Sigmoid colon (tissue), 7 donors: Measurements from ENCODE around the gene SELENOF. TPM values are rescaled to one million over a fixed set of nuclear protein-coding genes. Genes with fewer than 3 reads are reported as not detected.
A peak's percentile ranks its signal among the peaks of the same experiment; 100 is the strongest.

Source experiments
- DNase-seq: peaks from one replicate; pipeline ENCODE4 v3.0.0-alpha.2; 2019
- H3K27ac ChIP-seq, 4 donors: fragments of 200-600 bp; sonication (generic); one replicate each; pipeline ENCODE4 v1.5.1; 2016 to 2019; ENCODE audit warnings: mild to moderate bottlenecking in 1 of 4
- H3K27me3 ChIP-seq, 3 donors: fragments of 200-600 bp; sonication (generic); one replicate each; pipeline ENCODE4 v1.5.1; 2019; ENCODE audit warnings: mild to moderate bottlenecking in 1 of 3
- H3K36me3 ChIP-seq, 4 donors: fragments of 200-600 bp; sonication (generic); one replicate each; pipeline ENCODE4 v1.5.1; 2016 to 2019
- H3K4me1 ChIP-seq, 4 donors: fragments of 200-600 bp; sonication (generic); one replicate each; pipeline ENCODE4 v1.5.1; 2017 to 2019
- H3K4me3 ChIP-seq, 4 donors: fragments of 200-600 bp; sonication (generic); one replicate each; pipeline ENCODE4 v1.5.1; 2017 to 2019; ENCODE audit warnings: mild to moderate bottlenecking in 2 of 4, moderate library complexity in 1 of 4
- H3K9me3 ChIP-seq, 4 donors: fragments of 200-600 bp in 3 of 4; sonication (generic) in 3 of 4; one replicate each; pipeline versions ENCODE4 v1.5.1 to v1.6.1; 2013 to 2019
- CTCF ChIP-seq, 4 experiments: fragments of 450-650 bp in 3 of 4; fragments of 200-600 bp in 1 of 4; IDR thresholded peaks; one replicate each; pipeline ENCODE4 v1.5.1; 2016 to 2019; ENCODE audit warnings: antibody characterized with exemption in 4 of 4, mild to moderate bottlenecking in 3 of 4, moderate library complexity in 2 of 4
- EP300 ChIP-seq, 4 donors: sonication (generic); formaldehyde crosslinking; IDR thresholded peaks; one replicate each; pipeline ENCODE4 v1.6.1; 2017; ENCODE audit warnings: antibody characterized with exemption in 4 of 4
- POLR2A ChIP-seq, 2 donors: fragments of 450-650 bp; IDR thresholded peaks; one replicate each; pipeline ENCODE4 v1.6.1; 2016; ENCODE audit warnings: antibody characterized with exemption in 2 of 2, mild to moderate bottlenecking in 2 of 2, moderate library complexity in 2 of 2
- POLR2AphosphoS5 ChIP-seq, 4 donors: sonication (generic); formaldehyde crosslinking; IDR thresholded peaks; one replicate each; pipeline ENCODE4 v1.6.1; 2017; ENCODE audit warnings: antibody characterized with exemption in 4 of 4
- WGBS, 2 donors: extraction: QIAGEN DNeasy Blood & Tissue Kit; methylation state at CpG; one replicate each; pipeline ENCODE4 v1.1.7; 2013; 5-methylcytosine and 5-hydroxymethylcytosine counted together
- intact Hi-C: fragments of 100-400 bp; cut with DNase I; formaldehyde crosslinking; loops from one replicate; pipeline ENCODE4 v1.15.1; 2023
- polyA plus RNA-seq, 3 donors: library from polyadenylated mRNA; stranded (reverse); fragments of 200-250 nt; gene quantifications; one replicate each; pipeline ENCODE4 v1.2.3, GENCODE V29; 2013
- total RNA-seq, 4 donors: library from RNA; depleted of rRNA; stranded (reverse); fragments of >200 nt; gene quantifications; one replicate each; pipeline ENCODE4 v1.1.0, GENCODE V29; 2016
- donor health status: healthy with polysubstance abuse.
- donor health status: Bipolar disorder and iron deficiency.
- donor health status: healthy.

The SELENOF gene
- total and polyA plus RNA-seq, 7 donors: 66.7 to 128 (median 77.0) TPM

DNA sequence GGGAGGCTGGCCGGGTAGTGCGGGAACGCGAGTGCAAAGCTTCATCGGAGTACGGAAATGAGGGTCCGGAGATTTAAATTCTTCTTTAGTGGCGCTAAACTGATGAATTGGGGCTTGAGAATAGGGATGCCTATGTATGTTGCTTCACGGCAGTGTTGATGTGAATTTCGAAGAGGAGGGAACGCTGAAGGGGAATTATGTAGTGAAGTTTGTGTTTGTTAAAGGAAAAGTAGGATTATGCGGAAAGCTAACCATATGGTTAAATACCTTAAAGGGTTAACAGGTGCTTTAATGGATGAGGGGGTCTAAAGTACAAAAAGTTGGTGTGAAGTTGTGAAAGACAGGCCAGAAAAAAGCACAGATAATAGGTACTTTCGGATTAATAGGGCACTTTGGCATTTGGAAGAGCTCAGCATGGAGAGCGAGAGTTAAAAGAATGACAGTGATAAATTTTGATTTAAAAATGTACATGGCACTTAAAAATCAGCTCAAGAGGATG, 1.9 kb upstream of the SELENOF start:
- H3K9me3 ChIP-seq: no peaks in the 10 kb centered on the region
- TF ChIP-seq POLR2AphosphoS5 (IDR thresholded peaks at IDR 0.05) (no peak), POLR2A (IDR thresholded peaks at IDR 0.05) (peak in 1 of 2 donors; percentile 15), EP300 (IDR thresholded peaks at IDR 0.05) (no peak), CTCF (IDR thresholded peaks at IDR 0.05) (no peak)
- intact Hi-C loops: loop anchor here (5.0 to 10.0 kb wide), 3 partner anchors 211 to 1769 kb away; partner anchors contain the start of genes PKN2 and SH3GLB1
- H3K36me3 ChIP-seq: no peaks in the 10 kb centered on the region
- peak overlapping the region; percentile 78 to 98 (median 87) for H3K4me3 ChIP-seq
- WGBS, 2 donors: 5 to 8% methylated on average over 14 of the region's 14 CpGs
- no peaks in the 10 kb centered on the region for H3K27me3 ChIP-seq
- no peak for DNase-seq
- H3K27ac ChIP-seq: peak overlapping the region; percentile 89 to 94 (median 91)
- H3K4me1 ChIP-seq: peaks cover 0 to 33% (median 19%) of the 10 kb centered on the region in 4 donors

GRCh38 chr1:86914998-86915736, 1.2 kb upstream of the SELENOF start:
- 0% methylated on average over 43 of the region's 43 CpGs for WGBS, 2 donors
- no peaks in the 10 kb centered on the region for H3K9me3 ChIP-seq
- H3K27me3 ChIP-seq: no peaks in the 10 kb centered on the region
- peak overlapping the region; percentile 89 to 94 (median 91) for H3K27ac ChIP-seq
- TF ChIP-seq POLR2A (IDR thresholded peaks at IDR 0.05) (no peak), POLR2AphosphoS5 (IDR thresholded peaks at IDR 0.05) (peak; percentile 41 to 82 (median 55))
- DNase-seq: peak; percentile 79
- H3K4me3 ChIP-seq: peak overlapping the region; percentile 78 to 98 (median 87)
- peaks cover 0 to 36% (median 19%) of the 10 kb centered on the region in 4 donors for H3K4me1 ChIP-seq
- no peaks in the 10 kb centered on the region for H3K36me3 ChIP-seq
- intact Hi-C loops: loop anchor here (5.0 to 10.0 kb wide), 5 partner anchors 210 to 1770 kb away; partner anchors contain the start of genes ODF2L, PKN2 and SH3GLB1

DNA sequence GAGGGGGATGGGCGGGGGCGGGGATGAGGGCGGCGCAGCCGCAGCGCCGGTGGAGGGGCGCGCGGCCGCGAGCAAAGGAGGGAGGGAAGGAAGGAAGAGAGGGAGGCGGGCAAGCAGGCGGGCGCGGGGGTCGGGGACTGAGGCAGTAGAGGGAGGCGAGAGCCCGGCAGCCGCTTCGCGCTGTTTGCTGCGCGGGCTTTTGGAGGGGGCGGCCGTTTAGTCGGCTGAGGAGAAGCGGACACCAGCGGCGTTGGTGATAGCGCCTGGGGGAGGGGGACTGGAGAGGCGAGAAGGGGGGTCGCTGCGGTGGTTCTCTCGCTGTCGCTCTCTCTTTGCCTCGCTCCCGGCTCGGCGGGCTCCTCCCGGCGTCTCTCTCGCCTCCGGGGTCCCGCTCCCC, 673 bp upstream of the SELENOF start, which contains the start of gene HS2ST1:
Gene HS2ST1, plus strand, starts transcription at position 35 of the 397 bp plus-strand sequence.
- no peak for DNase-seq
- intact Hi-C loops: loop anchor here (5.0 to 10.0 kb wide), 4 partner anchors 210 to 1770 kb away; partner anchors contain the start of genes ODF2L, PKN2 and SH3GLB1
- 1% methylated on average over 45 of the region's 45 CpGs for WGBS, 2 donors

DNA sequence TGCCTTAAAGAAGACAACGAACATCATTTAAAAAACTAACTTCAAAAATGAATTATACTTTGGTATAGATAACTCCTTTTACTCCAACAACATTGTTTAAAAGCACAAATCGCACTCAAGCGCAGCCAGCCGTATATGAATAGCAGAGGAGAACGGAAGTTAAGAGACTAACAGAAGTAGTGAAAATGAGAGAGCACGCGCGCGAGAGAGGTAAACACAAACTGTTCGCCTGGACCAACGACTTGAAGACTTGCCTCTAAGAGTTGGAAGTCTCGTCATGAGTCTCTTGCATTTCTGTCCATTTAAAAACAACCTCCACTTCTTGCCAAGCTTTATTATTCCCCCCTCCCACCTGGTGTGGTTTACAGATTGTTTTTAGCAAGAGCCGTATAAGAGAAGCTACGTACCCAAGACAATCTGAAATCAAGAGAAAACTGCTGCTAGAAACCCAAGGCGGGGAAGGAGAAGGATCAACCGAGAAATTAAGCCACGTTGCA, 479 bp downstream of the SELENOF start:
- no peak for TF ChIP-seq CTCF (IDR thresholded peaks at IDR 0.05)
- no peak for TF ChIP-seq EP300 (IDR thresholded peaks at IDR 0.05)
- TF ChIP-seq POLR2AphosphoS5 (IDR thresholded peaks at IDR 0.05): no peak
- TF ChIP-seq POLR2A (IDR thresholded peaks at IDR 0.05): no peak
- peaks cover 0 to 36% (median 19%) of the 10 kb centered on the region in 4 donors for H3K4me1 ChIP-seq
- DNase-seq: no peak
- no peaks in the 10 kb centered on the region for H3K9me3 ChIP-seq
- no peaks in the 10 kb centered on the region for H3K27me3 ChIP-seq
- 0 to 1% methylated on average over 17 of the region's 17 CpGs for WGBS, 2 donors
- H3K4me3 ChIP-seq: peak overlapping the region; percentile 62 to 98 (median 87)
- H3K27ac ChIP-seq: peak overlapping the region; percentile 83 to 94 (median 91)
- no peaks in the 10 kb centered on the region for H3K36me3 ChIP-seq
- intact Hi-C loops: loop anchor here (5.0 to 10.0 kb wide), 4 partner anchors 209 to 1771 kb away; partner anchors contain the start of genes ODF2L, PKN2 and SH3GLB1

More for the DNA sequence above, 673 bp upstream of the SELENOF start, which contains the start of gene HS2ST1:
- H3K36me3 ChIP-seq: no peaks in the 10 kb centered on the region
- peak within 1 kb of the TSS; percentile 78 to 98 (median 87) for H3K4me3 ChIP-seq
- H3K27me3 ChIP-seq: no peaks in the 10 kb centered on the region
- H3K27ac ChIP-seq: peak within 1 kb of the TSS; percentile 89 to 94 (median 91)
- H3K9me3 ChIP-seq: no peaks in the 10 kb centered on the region
- peaks cover 0 to 36% (median 19%) of the 10 kb centered on the region in 4 donors for H3K4me1 ChIP-seq
- TF ChIP-seq POLR2AphosphoS5 (IDR thresholded peaks at IDR 0.05) (peak; percentile 60 to 81 (median 68)), POLR2A (IDR thresholded peaks at IDR 0.05) (peak; percentile 40 to 58), EP300 (IDR thresholded peaks at IDR 0.05) (no peak), CTCF (IDR thresholded peaks at IDR 0.05) (no peak)
